ENCODE measurements around the gene MSH5.

Gene MSH5

GRCh38 chr6:31729979-31730630, 9.7 kb upstream of the MSH5 start:
- peak; percentile 96 for DNase-seq

GRCh38 chr6:31730631-31731086, 9.1 kb upstream of the MSH5 start:
- no peak for DNase-seq

- DNase-seq, result no peak
Measured at GRCh38 chr6:31732029-31732428, 7.8 kb upstream of the MSH5 start.

GRCh38 chr6:31733734-31734133, 6.1 kb upstream of the MSH5 start:
- no peak for DNase-seq

- no peak for DNase-seq
Measured at GRCh38 chr6:31734247-31734820, 5.5 kb upstream of the MSH5 start.

GRCh38 chr6:31734821-31735406, 4.9 kb upstream of the MSH5 start:
- no peak for DNase-seq

GRCh38 chr6:31736021-31736767, 3.6 kb upstream of the MSH5 start, which contains the start of gene CLIC1:
Gene CLIC1 (minus strand): TSS chr6:31736530. CDS start chr6:31736300, 230 bp downstream.
- DNase-seq, result peak; percentile 92

- DNase-seq, result no peak
Measured at GRCh38 chr6:31736768-31737314, 3.0 kb upstream of the MSH5 start.

GRCh38 chr6:31737315-31737990, 2.4 kb upstream of the MSH5 start:
- DNase-seq, result no peak

- peak; percentile 83 for DNase-seq
Measured at GRCh38 chr6:31737991-31738979, 1.5 kb upstream of the MSH5 start.

- no peak for DNase-seq
Measured at GRCh38 chr6:31740397-31741223, 805 bp downstream of the MSH5 start.

- DNase-seq, result no peak
Measured at GRCh38 chr6:31741815-31742214, 2.0 kb downstream of the MSH5 start.

- DNase-seq, result no peak
Measured at GRCh38 chr6:31742894-31743293, 3.1 kb downstream of the MSH5 start.

GRCh38 chr6:31744422-31744821, 4.6 kb downstream of the MSH5 start:
- no peak for DNase-seq

GRCh38 chr6:31749301-31750036, 9.7 kb downstream of the MSH5 start:
- no peak for DNase-seq

GRCh38 chr6:31750411-31751022, 10.7 kb downstream of the MSH5 start:
- DNase-seq, result no peak

- no peak for DNase-seq
Measured at GRCh38 chr6:31752739-31753319, 13.0 kb downstream of the MSH5 start.

GRCh38 chr6:31758281-31758680, 18.5 kb downstream of the MSH5 start:
- no peak for DNase-seq

GRCh38 chr6:31760790-31761189, 21.0 kb downstream of the MSH5 start:
- no peak for DNase-seq

Measured in left hindlimb (tissue), 1 donor.